Measurements from ENCODE around the gene PDZRN4. TPM values are rescaled to one million over a fixed set of nuclear protein-coding genes. Genes with fewer than 3 reads are reported as not detected.

Gene PDZRN4
- total and polyA plus RNA-seq, 2 donors (not counting 3 experiments of a cell fraction or from before 2014, with no cell fraction given), result not detected

GRCh38 chr12:41473441-41473840 lies 285.3 kb downstream of the PDZRN4 start:
- no peak for TF ChIP-seq FOS (IDR thresholded peaks at IDR 0.05; ENCODE audit: borderline replicate concordance, insufficient read depth, low read length)
- no peak for TF ChIP-seq JUN (IDR thresholded peaks at IDR 0.05; ENCODE audit: borderline replicate concordance, insufficient read depth, insufficient read length, low read depth)
- no peak for TF ChIP-seq MAX (IDR thresholded peaks at IDR 0.05; ENCODE audit: insufficient read depth, insufficient read length)
- TF ChIP-seq POLR2AphosphoS5 (IDR thresholded peaks at IDR 0.05; ENCODE audit: insufficient read depth, low read depth, low read length), result no peak
- TF ChIP-seq POLR2A (IDR thresholded peaks at IDR 0.05; ENCODE audit: low read depth, low read length), result no peak
- no peak for TF ChIP-seq CTCF (IDR thresholded peaks at IDR 0.05; ENCODE audit: extremely low read depth in 1 of 2, insufficient read depth in 1 of 2, low read depth in 1 of 2, low read length in 2 of 2)
- no peak for TF ChIP-seq MYC (IDR thresholded peaks at IDR 0.05; ENCODE audit: low read depth, low read length)
- TF ChIP-seq EZH2 (IDR thresholded peaks at IDR 0.05; ENCODE audit: borderline replicate concordance, low read depth, low read length, severe bottlenecking), result no peak
- TF ChIP-seq GATA2 (IDR thresholded peaks at IDR 0.05; ENCODE audit: insufficient read depth, insufficient read length, low read depth, low read length), result no peak
- Histone ChIP-seq H3K4me3 (replicated peaks in 1 of 3; ENCODE audit: insufficient read depth in 1 of 3, low read depth in 1 of 3, low read length in 3 of 3) (no peak overlapping the region), H3K9me1 (replicated peaks; ENCODE audit: control insufficient read depth, extremely low read depth, insufficient read depth, low read length) (no peaks in the 10 kb centered on the region), H2AFZ (ENCODE audit: low read depth, low read length) (no peak overlapping the region), H3K36me3 (ENCODE audit: control insufficient read depth in 2 of 2, extremely low read depth in 1 of 2, insufficient read depth in 2 of 2, low read length in 2 of 2) (no peaks in the 10 kb centered on the region), H3K4me2 (ENCODE audit: insufficient read depth, low read length) (no peak overlapping the region), H3K27me3 (ENCODE audit: control insufficient read depth in 2 of 2, insufficient read depth in 2 of 2, low read length in 2 of 2) (no peaks in the 10 kb centered on the region), H3K27ac (ENCODE audit: insufficient read depth, low read depth, low read length) (no peak overlapping the region), H3K4me1 (ENCODE audit: control insufficient read depth, extremely low read depth, insufficient read depth, low read length) (no peaks in the 10 kb centered on the region), H3K9me3 (replicated peaks; ENCODE audit: control insufficient read depth, insufficient read depth, low read length) (no peaks in the 10 kb centered on the region), H4K20me1 (replicated peaks; ENCODE audit: control insufficient read depth, extremely low read depth, insufficient read depth, low read length) (no peaks in the 10 kb centered on the region), H3K9ac (replicated peaks; ENCODE audit: extremely low read depth, insufficient read depth, low read length) (no peak overlapping the region), H3K79me2 (ENCODE audit: control insufficient read depth, insufficient read depth, low read length) (no peaks in the 10 kb centered on the region)
- no TSS peak for BruUV-seq (replicated peaks)
- dilution Hi-C loops (cut with MboI; ENCODE audit: extremely low pct_ligation_motif_present, low sequenced_read_pairs) (no loop called here), intact Hi-C loops (cut with micrococcal nuclease) (no loop called here)
- ChIA-PET CTCF (no interaction called here), POLR2A (no interaction called here)
- DNase-seq (ENCODE audit: low read depth, low spot score) (no peak), FAIRE-seq (no peak)
